Measurements from ENCODE around the gene HMG20B. TPM values are rescaled to one million over a fixed set of nuclear protein-coding genes. Genes with fewer than 3 reads are reported as not detected.
"Not testable (repeated sequence)": the region's sequence is repeated elsewhere in the genome, so short reads cannot be mapped to it uniquely, and the experiment has no call there.

The HMG20B gene
- total RNA-seq, 1 donor from 2014 or later: 92.8 TPM

DNA sequence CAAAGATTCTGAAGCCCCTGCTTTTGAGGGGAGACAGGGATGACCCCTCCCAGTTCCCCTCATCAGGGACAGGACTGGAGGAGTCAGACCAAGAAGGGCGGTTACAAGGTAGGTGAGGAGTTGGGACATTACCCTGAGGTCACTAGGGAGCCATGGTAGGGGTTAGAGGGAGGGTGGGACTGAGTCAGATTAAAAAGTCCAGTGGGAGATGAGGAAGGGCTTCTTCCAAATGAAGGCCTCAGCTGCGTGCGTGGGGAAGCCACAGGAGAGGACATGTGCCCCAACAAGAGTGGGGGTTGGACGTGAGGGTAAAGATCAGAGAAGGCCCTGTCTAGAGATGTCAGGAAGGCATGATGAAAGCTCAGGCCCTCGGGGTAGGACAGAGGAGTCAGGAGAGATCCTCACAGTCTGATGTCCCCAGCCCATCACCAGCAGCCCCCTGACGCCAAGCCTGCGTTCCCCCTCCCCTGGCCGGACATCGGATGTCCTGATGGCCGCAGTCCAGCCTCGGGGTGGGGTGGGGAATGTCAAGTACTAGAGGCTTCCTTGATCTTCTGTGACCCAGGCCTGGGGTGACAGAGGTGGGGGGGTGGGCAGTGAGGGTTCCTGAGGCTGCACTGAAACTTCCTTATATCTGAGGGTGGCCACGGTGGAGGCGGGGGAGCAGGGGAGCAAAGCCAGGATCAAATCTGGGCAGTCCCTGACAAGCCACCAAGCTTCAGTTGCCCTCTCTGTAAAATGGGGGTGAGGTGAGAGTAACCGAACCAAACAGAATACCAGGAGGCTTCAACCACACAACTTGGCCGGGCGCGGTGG lies 8.8 kb upstream of the HMG20B start:
- no peak for DNase-seq (ENCODE audit: extremely low spot score in 2 of 2)
- H3K27me3 ChIP-seq: no peaks in the 10 kb centered on the region
- no peak overlapping the region for H3K27ac ChIP-seq
- H3K4me1 ChIP-seq: no peaks in the 10 kb centered on the region
- intact Hi-C loops (cut with DNase I): no loop called here
- H3K9me3 ChIP-seq: no peaks in the 10 kb centered on the region
- no peak for TF ChIP-seq POLR2AphosphoS5 (IDR thresholded peaks at IDR 0.05; ENCODE audit: insufficient read depth in 1 of 2, low read depth in 1 of 2)
- TF ChIP-seq POLR2A (IDR thresholded peaks at IDR 0.05): no peak
- TF ChIP-seq, protein P1, sequence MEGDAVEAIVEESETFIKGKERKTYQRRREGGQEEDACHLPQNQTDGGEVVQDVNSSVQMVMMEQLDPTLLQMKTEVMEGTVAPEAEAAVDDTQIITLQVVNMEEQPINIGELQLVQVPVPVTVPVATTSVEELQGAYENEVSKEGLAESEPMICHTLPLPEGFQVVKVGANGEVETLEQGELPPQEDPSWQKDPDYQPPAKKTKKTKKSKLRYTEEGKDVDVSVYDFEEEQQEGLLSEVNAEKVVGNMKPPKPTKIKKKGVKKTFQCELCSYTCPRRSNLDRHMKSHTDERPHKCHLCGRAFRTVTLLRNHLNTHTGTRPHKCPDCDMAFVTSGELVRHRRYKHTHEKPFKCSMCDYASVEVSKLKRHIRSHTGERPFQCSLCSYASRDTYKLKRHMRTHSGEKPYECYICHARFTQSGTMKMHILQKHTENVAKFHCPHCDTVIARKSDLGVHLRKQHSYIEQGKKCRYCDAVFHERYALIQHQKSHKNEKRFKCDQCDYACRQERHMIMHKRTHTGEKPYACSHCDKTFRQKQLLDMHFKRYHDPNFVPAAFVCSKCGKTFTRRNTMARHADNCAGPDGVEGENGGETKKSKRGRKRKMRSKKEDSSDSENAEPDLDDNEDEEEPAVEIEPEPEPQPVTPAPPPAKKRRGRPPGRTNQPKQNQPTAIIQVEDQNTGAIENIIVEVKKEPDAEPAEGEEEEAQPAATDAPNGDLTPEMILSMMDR (IDR thresholded peaks at IDR 0.05): no peak
- no peaks in the 10 kb centered on the region for H3K36me3 ChIP-seq
- no peak overlapping the region for H3K4me3 ChIP-seq

DNA sequence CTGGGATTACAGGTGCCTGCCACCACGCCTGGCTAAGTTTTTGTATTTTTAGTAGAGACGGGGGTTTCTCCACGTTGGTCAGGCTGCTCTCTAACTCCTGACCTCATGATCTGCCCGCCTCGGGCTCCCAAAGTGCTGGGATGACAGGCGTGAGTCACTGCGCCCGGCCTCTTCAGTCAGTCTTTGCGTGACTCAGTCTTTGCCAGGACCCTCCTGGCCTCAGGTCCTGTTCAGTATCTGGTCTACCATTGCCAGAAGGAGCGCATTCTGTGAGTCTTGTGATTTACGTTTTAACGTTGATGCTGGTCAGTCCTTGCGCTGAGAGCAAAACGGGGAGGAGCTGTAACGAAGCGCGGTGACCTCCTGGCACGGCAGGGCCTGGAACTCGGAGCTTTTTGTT lies 7.6 kb upstream of the HMG20B start:
- DNase-seq (ENCODE audit: extremely low spot score in 2 of 2): no peak
- Histone ChIP-seq H3K27me3 (no peaks in the 10 kb centered on the region), H3K27ac (no peak overlapping the region), H3K9me3 (no peaks in the 10 kb centered on the region), H3K36me3 (no peaks in the 10 kb centered on the region), H3K4me3 (no peak overlapping the region), H3K4me1 (no peaks in the 10 kb centered on the region)
- intact Hi-C loops (cut with DNase I): no loop called here
- no peak for TF ChIP-seq POLR2AphosphoS5 (IDR thresholded peaks at IDR 0.05; ENCODE audit: insufficient read depth in 1 of 2, low read depth in 1 of 2)
- TF ChIP-seq POLR2A (IDR thresholded peaks at IDR 0.05): no peak
- TF ChIP-seq, protein P1 (IDR thresholded peaks at IDR 0.05): no peak

DNA sequence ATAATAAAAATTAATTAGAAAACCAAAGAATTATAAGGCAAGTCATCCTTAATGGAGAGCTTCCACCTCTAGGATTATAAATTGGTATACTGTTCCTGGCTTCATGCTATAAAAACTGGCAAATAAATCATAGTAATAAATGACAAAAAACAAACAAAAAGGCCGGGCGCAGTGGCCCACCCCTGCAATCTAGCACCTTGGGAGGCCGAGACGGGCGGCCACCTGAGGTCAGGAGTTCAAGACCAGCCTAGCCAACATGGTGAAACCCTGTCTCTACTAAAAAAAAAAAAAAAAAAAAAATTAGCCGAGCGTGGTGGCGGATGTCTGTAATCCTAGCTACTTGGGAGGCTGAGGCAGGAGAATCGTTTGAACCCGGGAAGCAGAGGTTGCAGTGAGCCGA lies 2.7 kb upstream of the HMG20B start:
- H3K27ac ChIP-seq; DNase-seq (ENCODE audit: extremely low spot score in 2 of 2); H3K36me3 ChIP-seq; H3K9me3 ChIP-seq; intact Hi-C loops (cut with DNase I); H3K4me3 ChIP-seq; H3K27me3 ChIP-seq: not testable (repeated sequence)
- peaks cover 22% of the 10 kb centered on the region for H3K4me1 ChIP-seq

DNA sequence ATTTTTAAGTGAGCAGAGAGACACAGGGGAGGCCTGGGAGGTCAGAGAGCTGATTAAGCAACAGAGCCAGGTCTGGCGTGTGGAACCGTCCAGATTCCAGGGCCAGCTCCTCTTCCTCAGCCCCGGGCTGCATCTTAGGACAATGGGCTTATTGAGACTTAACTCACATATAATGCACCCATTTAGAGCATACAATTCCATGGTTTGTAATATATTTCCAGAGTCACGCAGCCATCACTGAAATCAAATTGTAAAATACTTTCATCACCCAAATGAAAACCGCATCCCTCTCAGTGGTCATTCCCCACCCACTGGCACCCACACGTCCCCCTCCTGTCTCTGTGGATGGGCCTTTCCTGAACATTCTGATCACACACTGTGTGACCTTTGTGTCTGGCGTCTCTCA lies 2.1 kb upstream of the HMG20B start:
- intact Hi-C loops (cut with DNase I): no loop called here
- H3K4me1 ChIP-seq: peaks cover 22% of the 10 kb centered on the region
- H3K9me3 ChIP-seq: no peaks in the 10 kb centered on the region
- H3K4me3 ChIP-seq: no peak overlapping the region
- no peaks in the 10 kb centered on the region for H3K36me3 ChIP-seq
- TF ChIP-seq POLR2A (IDR thresholded peaks at IDR 0.05) (no peak), POLR2AphosphoS5 (IDR thresholded peaks at IDR 0.05; ENCODE audit: insufficient read depth in 1 of 2, low read depth in 1 of 2) (no peak)
- TF ChIP-seq, protein P1 (IDR thresholded peaks at IDR 0.05): no peak
- no peaks in the 10 kb centered on the region for H3K27me3 ChIP-seq
- no peak overlapping the region for H3K27ac ChIP-seq
- no peak for DNase-seq (ENCODE audit: extremely low spot score in 2 of 2)

DNA sequence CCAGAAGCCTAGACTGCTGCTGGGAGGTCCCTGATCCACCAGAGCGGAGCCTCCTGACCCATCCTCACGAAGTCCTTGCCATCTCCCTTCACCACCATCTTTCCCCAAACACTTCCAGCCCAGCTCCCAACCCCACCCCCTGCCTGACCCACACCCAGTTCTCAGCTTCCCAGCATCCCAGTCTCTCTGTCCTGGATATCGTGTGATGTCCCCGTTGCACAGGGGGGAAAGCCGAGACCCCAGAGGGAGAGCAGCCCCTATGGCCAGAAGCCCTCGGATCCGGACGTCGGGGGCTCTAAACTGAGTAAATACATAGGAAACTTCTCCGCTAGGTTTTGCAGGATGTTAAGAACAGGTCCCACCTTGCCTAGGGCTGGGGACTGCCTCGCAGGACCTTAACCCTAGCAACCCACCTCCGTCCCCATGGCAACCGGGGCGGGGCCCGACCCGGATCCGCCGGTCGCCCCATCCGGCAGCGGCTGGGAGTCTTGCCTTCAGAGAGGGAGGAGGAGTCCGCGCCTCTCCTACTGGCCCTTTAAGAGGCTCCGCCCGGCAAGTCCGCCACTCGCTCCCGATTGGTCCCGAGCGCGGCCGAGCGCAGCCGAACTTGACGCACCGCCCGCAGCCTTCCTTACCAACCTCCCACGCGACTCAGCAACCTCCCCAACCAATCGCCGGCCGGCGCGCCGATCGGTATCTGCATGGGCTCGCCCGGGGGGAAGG lies 451 bp upstream of the HMG20B start:
- intact Hi-C loops (cut with DNase I): no loop called here
- no peaks in the 10 kb centered on the region for H3K36me3 ChIP-seq
- peaks cover 34% of the 10 kb centered on the region for H3K4me1 ChIP-seq
- H3K27me3 ChIP-seq: no peaks in the 10 kb centered on the region
- H3K4me3 ChIP-seq: peak overlapping the region; percentile 90 to 92
- peak; percentile 66 to 74 for TF ChIP-seq POLR2AphosphoS5 (IDR thresholded peaks at IDR 0.05; ENCODE audit: insufficient read depth in 1 of 2, low read depth in 1 of 2)
- TF ChIP-seq POLR2A (IDR thresholded peaks at IDR 0.05): no peak
- TF ChIP-seq, protein P1 (IDR thresholded peaks at IDR 0.05): no peak
- peak; percentile 99 to 100 for DNase-seq (ENCODE audit: extremely low spot score in 2 of 2)
- H3K9me3 ChIP-seq: no peaks in the 10 kb centered on the region
- peak overlapping the region; percentile 85 for H3K27ac ChIP-seq

Measured in vagina (tissue), 2 donors.